HepG2 (cell line): ENCODE results near the gene NGEF. TPM values are rescaled to one million over a fixed set of nuclear protein-coding genes. Genes with fewer than 3 reads are reported as not detected.
A peak's percentile ranks its signal among the peaks of the same experiment; 100 is the strongest.

Experiments used
- ATAC-seq: fragments of 200-7000 bp; cut with Tn5 transposase; 3 replicates; pipeline ENCODE4 v1.9.1; 2020; ENCODE audit warnings: mild to moderate bottlenecking, moderate library complexity
- BruUV-seq: library from RNA; stranded (reverse); fragments of 400-500 nt; replicated peaks from 2 replicates; lab custom pipeline; 2021; lab: Mats Ljungman, UMichigan
- CTCF ChIA-PET: fragments of 300-600 bp; formaldehyde crosslinking; extraction: SDS; loops from one replicate; lab custom pipeline; 2021; ENCODE audit warnings: low total read pairs, inconsistent platforms, low intra/inter-chr PET ratio; lab: Yijun Ruan, JAX
- POLR2A ChIA-PET: fragments of 350-600 bp; sonication (Branson Sonifier 250); formaldehyde crosslinking; loops from one replicate; lab custom pipeline; 2020; ENCODE audit warnings: antibody characterized with exemption, inconsistent platforms; lab: Yijun Ruan, JAX
- DNase-seq: peaks from one replicate; pipeline ENCODE4 v3.0.0-alpha.2; 2015; ENCODE audit warnings: low spot score
- FAIRE-seq: peaks from 3 replicates; lab custom pipeline; 2011; peaks lifted over from hg19 to GRCh38; lab: Jason Lieb, UNC
- H2AFZ ChIP-seq: one replicate; pipeline ENCODE4 v1.6.1; 2011; ENCODE audit warnings: low read length, inconsistent platforms
- H3K27ac ChIP-seq: fragments of 300-600 bp; 3 replicates; pipeline ENCODE4 v1.8.0; 2011; ENCODE audit warnings: mixed run types, mild to moderate bottlenecking, mixed read lengths, low read length, inconsistent platforms; ENCODE audit not compliant: insufficient read depth; ENCODE audit errors: extremely low read length
- H3K27me3 ChIP-seq, 2 experiments: fragments of 200-600 bp in 1 of 2; 2 replicates in 1 of 2; 3 replicates in 1 of 2; pipeline versions ENCODE4 v1.6.0 to v1.8.0; 2011; ENCODE audit warnings: low read length in 2 of 2, mild to moderate bottlenecking in 2 of 2, moderate library complexity in 2 of 2, inconsistent platforms in 1 of 2; ENCODE audit not compliant: insufficient read depth in 2 of 2, control insufficient read depth in 1 of 2
- H3K36me3 ChIP-seq, 2 experiments: fragments of 200-600 bp in 1 of 2; replicated peaks in 1 of 2; 2 replicates in 1 of 2; 3 replicates in 1 of 2; pipeline versions ENCODE4 v1.5.1 to v1.8.0; 2011; ENCODE audit warnings: low read length in 2 of 2, inconsistent platforms in 1 of 2; ENCODE audit not compliant: insufficient read depth in 2 of 2, control insufficient read depth in 1 of 2
- H3K4me1 ChIP-seq: 2 replicates; pipeline ENCODE4 v1.5.1; 2012; ENCODE audit warnings: low read length, inconsistent platforms; ENCODE audit not compliant: insufficient read depth
- H3K4me2 ChIP-seq: 2 replicates; pipeline ENCODE4 v1.6.0; 2011; ENCODE audit warnings: low read depth, low read length, inconsistent platforms
- H3K4me3 ChIP-seq, 3 experiments: fragments of 200-600 bp in 1 of 3; sonication (generic), shearing (Covaris generic) in 1 of 3; replicated peaks in 1 of 3; 2 replicates each; pipeline ENCODE4 v1.5.1; 2011 to 2016; ENCODE audit warnings: low read length in 3 of 3, inconsistent platforms in 2 of 3, low read depth in 2 of 3, mild to moderate bottlenecking in 2 of 3, control low read depth in 1 of 3, mixed read lengths in 1 of 3; ENCODE audit not compliant: insufficient read depth in 1 of 3
- H3K79me2 ChIP-seq: one replicate; pipeline ENCODE4 v1.6.1; 2011; ENCODE audit warnings: low read length, inconsistent platforms; ENCODE audit not compliant: insufficient read depth
- H3K9ac ChIP-seq: 2 replicates; pipeline ENCODE4 v1.6.0; 2011; ENCODE audit warnings: mild to moderate bottlenecking, low read depth, low read length, inconsistent platforms; ENCODE audit not compliant: insufficient read depth
- H3K9me3 ChIP-seq: 2 replicates; pipeline ENCODE4 v1.5.1; 2012; ENCODE audit warnings: mild to moderate bottlenecking, low read length
- H4K20me1 ChIP-seq: 2 replicates; pipeline ENCODE4 v1.6.0; 2011; ENCODE audit warnings: inconsistent platforms, mild to moderate bottlenecking, low read length, moderate library complexity; ENCODE audit not compliant: insufficient read depth
- YEATS4 ChIP-seq: sonication (generic); formaldehyde crosslinking; IDR thresholded peaks from 2 replicates; pipeline ENCODE4 v1.4.0; 2020; ENCODE audit warnings: missing genetic modification reagents, borderline replicate concordance
- ZBTB26 ChIP-seq: IDR thresholded peaks from 2 replicates; pipeline ENCODE4 v1.6.1; 2016; ENCODE audit warnings: missing compliant biosample characterization, missing genetic modification reagents, borderline replicate concordance
- ZBTB3 ChIP-seq: sonication (generic); formaldehyde crosslinking; IDR thresholded peaks from 2 replicates; pipeline ENCODE4 v1.4.0; 2020; ENCODE audit warnings: low read depth, mild to moderate bottlenecking, moderate library complexity, missing genetic modification reagents, borderline replicate concordance
- ZSCAN5A ChIP-seq: sonication (generic); formaldehyde crosslinking; IDR thresholded peaks from 2 replicates; pipeline ENCODE4 v1.8.0; 2022; ENCODE audit warnings: mild to moderate bottlenecking, missing genetic modification reagents, borderline replicate concordance
- ZZZ3 ChIP-seq: sonication (generic); formaldehyde crosslinking; IDR thresholded peaks from 2 replicates; pipeline ENCODE4 v1.4.0; 2020; ENCODE audit warnings: missing genetic modification reagents, mild to moderate bottlenecking, borderline replicate concordance
- WGBS: methylation state at CpG from one replicate; pipeline ENCODE4 v1.1.6; 2017; ENCODE audit warnings: low lambda C conversion rate; 5-methylcytosine and 5-hydroxymethylcytosine counted together
- in situ Hi-C: cut with HindIII; loops from 2 replicates; pipeline ENCODE4 v1.10.0; 2017; ENCODE audit warnings: low pct_unique_long_range_greater_than_20kb; ENCODE audit not compliant: extremely low pct_ligation_motif_present
- intact Hi-C: fragments of 100-400 bp; cut with micrococcal nuclease; formaldehyde crosslinking; loops from one replicate; pipeline ENCODE4 v1.10.0; 2022; ENCODE audit not compliant: unreplicated experiment
- polyA plus RNA-seq, 8 experiments: library from polyadenylated mRNA; depleted of rRNA in 3 of 8; stranded (reverse) in 7 of 8; unstranded in 1 of 8; fragments of >200 nt; fragmentation: Illumina TruSeq in 4 of 8; extraction: Trizol in 4 of 8; gene quantifications; 2 replicates each; pipeline versions ENCODE4 v1.2.1 to v1.2.3, GENCODE V29; 2011 to 2016; ENCODE audit warnings: low read depth in 4 of 8, missing spikeins in 1 of 8, mixed read lengths in 1 of 8; ENCODE audit not compliant: insufficient read depth in 1 of 8
- total RNA-seq, 5 experiments: library from RNA; depleted of rRNA; stranded (reverse); fragments of >200 nt; fragmentation: Illumina TruSeq; extraction: Trizol; gene quantifications; 2 replicates each; pipeline ENCODE4 v1.2.3, GENCODE V29; 2016; ENCODE audit warnings: low read depth in 1 of 5

The NGEF gene
- total and polyA plus RNA-seq, 2 of the 13 experiments (the other 11 are each of a cell fraction or from before 2014, with no cell fraction given): 14.4 to 36.9 TPM

- no TSS peak for BruUV-seq
- ATAC-seq (peak; percentile 16; the same call in 2 of the 3 replicates), FAIRE-seq (no peak), DNase-seq (no peak)
- ChIA-PET POLR2A (interaction anchor here (1.2 kb wide), 1 partner anchor 21 kb away, joined by 3 read pairs; the partner anchor contains the start of gene NGEF), CTCF (no interaction called here)
- no peak for TF ChIP-seq ZZZ3 (CRISPR knock-in tag)
- TF ChIP-seq ZSCAN5A (CRISPR knock-in tag): no peak
- no peak for TF ChIP-seq YEATS4
- no peak for TF ChIP-seq ZBTB3
- no peak for TF ChIP-seq ZBTB26 (CRISPR knock-in tag)
- Histone ChIP-seq H3K4me3 (no peak overlapping the region), H3K9me3 (no peaks in the 10 kb centered on the region), H4K20me1 (no peaks in the 10 kb centered on the region), H2AFZ (no peak overlapping the region), H3K9ac (no peak overlapping the region), H3K4me2 (no peak overlapping the region), H3K27ac (no peak overlapping the region), H3K27me3 (peaks cover 10 to 30% of the 10 kb centered on the region in 2 experiments), H3K4me1 (peaks cover 15% of the 10 kb centered on the region), H3K79me2 (no peaks in the 10 kb centered on the region), H3K36me3 (no peaks in the 10 kb centered on the region)
- intact Hi-C loops (no loop called here), in situ Hi-C loops (no loop called here)
- 74% methylated on average over 33 of the region's 37 CpGs for WGBS
These were observed 21.2 kb upstream of the NGEF start for GRCh38 chr2:233034091-233034882.
